ENCODE results near the gene CLDN34.

Gene CLDN34

DNA sequence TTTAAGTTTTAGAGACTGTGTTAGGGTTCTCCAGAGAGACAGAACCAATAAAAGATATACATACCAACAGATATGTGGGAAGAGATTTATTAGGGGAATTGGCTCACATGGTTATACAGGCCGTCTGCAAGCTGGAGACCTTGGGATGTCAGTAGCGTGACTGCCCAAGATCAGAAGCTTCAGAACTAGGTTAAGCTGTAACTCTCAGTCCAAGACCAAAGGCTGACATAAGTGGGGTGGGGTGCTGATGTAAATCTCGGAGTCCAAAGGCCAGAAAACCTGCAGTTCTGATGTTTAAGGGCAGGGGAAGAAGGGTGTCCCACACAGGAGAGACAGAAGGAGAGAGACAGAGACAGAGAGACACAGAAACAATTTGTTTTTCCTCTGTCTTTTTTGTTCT is 10.5 kb downstream of the CLDN34 start:
- no peak for DNase-seq (ENCODE audit: extremely low read depth in 1 of 2, low read depth in 1 of 2)

DNA sequence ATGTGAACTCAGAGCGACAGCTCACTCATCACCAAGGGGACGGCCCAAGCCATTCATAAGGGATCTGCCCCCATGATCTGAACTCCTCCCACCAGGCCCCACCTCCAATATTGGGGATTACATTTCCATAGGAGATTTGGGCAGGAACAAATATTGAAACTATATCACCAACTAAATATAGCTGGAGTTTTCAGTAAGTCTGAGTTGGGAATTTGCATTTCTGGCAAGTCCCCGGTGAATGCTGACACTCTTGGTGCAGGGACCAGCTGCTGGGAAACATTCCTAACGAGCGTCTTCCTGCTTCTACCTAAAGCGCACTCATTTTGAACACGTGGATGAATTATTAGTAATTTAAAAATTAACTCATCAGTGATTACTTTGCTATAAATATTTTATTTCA is 13.2 kb downstream of the CLDN34 start:
- no peak for DNase-seq (ENCODE audit: extremely low read depth in 1 of 2, low read depth in 1 of 2)

DNA sequence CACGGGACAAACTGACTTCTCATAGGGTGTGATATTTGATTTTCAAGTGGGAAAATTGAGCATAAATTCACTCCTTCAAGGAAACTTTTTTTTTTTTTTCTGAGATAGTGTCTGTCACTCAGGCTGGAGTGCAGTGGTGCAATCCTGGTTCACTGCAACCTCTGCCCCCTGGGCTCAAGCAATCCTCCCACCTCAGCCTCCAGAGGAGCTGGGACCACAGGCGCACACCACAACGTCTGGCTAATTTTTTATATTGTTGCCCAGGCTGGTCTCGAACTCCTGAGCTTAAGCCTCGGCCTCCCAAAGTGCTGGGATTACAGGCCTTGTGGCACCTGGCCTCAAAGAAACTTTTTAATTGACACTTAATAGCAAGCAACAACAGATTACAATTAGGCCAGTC is 13.8 kb downstream of the CLDN34 start:
- no peak for DNase-seq (ENCODE audit: extremely low read depth in 1 of 2, low read depth in 1 of 2)

- DNase-seq (ENCODE audit: extremely low read depth in 1 of 2, low read depth in 1 of 2): no peak
Measured at GRCh38 chrX:9983441-9983840, 16.3 kb downstream of the CLDN34 start.

DNA sequence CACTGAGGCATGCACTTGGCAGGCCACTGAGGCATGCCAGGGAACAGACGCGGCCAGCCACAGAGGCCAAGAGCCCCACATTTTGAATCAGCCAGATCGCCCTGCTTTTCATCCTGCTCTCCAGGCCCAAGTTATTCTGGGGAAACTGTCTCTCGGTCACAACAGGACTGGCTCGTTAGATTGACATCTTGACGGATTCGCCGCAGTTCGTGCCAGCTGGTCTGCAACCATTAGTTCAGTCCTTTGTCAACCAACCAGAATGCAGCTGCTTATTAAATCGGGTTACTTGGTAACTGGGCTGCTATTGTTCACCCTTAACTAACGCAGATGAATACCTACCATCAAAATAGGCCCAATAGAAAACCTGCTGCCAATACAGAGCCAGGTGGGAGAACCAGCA is 16.7 kb downstream of the CLDN34 start:
- no peak for DNase-seq (ENCODE audit: extremely low read depth in 1 of 2, low read depth in 1 of 2)

DNA sequence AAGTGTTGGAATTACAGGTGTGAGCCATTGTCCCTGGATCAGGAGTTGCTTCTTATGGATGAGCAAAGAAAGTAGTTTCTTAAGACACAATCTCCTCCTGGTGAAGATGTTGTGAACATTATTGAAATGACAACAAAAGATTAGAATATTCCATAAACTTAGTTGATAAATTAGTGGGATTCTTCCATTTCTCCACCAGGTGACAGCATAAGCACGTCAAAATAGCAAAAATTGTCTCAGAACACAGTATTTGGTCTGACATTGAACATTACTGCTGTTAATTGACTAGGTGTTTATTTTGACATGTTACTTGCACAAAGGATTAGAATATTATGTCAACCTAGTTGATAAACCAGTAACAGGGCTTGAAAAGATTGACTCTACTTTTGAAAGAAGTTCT is 21.6 kb downstream of the CLDN34 start:
- no peak for DNase-seq (ENCODE audit: extremely low read depth in 1 of 2, low read depth in 1 of 2)

GRCh38 chrX:9992061-9992460 is 24.9 kb downstream of the CLDN34 start:
- no peak for DNase-seq (ENCODE audit: extremely low read depth in 1 of 2, low read depth in 1 of 2)

- no peak for DNase-seq (ENCODE audit: extremely low read depth in 1 of 2, low read depth in 1 of 2)
Measured at GRCh38 chrX:9992724-9993123, 25.6 kb downstream of the CLDN34 start.

GRCh38 chrX:9995855-9996339 is 28.7 kb downstream of the CLDN34 start:
- peak; percentile 47 to 69 for DNase-seq (ENCODE audit: extremely low read depth in 1 of 2, low read depth in 1 of 2)

GRCh38 chrX:9997041-9997440 is 29.9 kb downstream of the CLDN34 start:
- no peak for DNase-seq (ENCODE audit: extremely low read depth in 1 of 2, low read depth in 1 of 2)

DNA sequence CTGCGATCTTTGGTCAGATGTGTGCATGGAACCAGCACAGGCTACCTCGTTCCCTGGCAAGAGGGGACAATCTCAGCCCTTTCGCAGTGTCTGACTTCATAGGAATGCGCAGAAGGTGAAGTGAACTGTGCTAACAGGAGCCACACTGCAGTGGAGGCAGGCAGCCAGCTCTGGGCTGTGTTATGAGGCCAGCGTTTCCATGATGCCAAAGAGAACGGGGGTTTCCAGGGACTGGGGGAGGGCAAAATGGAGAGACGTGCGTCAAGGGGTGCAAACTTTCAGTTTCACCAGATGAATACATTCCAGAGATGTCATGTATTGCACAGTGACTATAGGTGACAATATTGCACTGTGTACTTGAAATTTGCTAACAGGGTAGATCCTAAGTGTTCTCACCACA is 30.4 kb downstream of the CLDN34 start:
- no peak for DNase-seq (ENCODE audit: extremely low read depth in 1 of 2, low read depth in 1 of 2)

- DNase-seq (ENCODE audit: extremely low read depth in 1 of 2, low read depth in 1 of 2): no peak
Measured at GRCh38 chrX:10001496-10001895, 34.3 kb downstream of the CLDN34 start.

- no peak for DNase-seq (ENCODE audit: extremely low read depth in 1 of 2, low read depth in 1 of 2)
Measured at GRCh38 chrX:10004832-10005475, 37.8 kb downstream of the CLDN34 start.

DNA sequence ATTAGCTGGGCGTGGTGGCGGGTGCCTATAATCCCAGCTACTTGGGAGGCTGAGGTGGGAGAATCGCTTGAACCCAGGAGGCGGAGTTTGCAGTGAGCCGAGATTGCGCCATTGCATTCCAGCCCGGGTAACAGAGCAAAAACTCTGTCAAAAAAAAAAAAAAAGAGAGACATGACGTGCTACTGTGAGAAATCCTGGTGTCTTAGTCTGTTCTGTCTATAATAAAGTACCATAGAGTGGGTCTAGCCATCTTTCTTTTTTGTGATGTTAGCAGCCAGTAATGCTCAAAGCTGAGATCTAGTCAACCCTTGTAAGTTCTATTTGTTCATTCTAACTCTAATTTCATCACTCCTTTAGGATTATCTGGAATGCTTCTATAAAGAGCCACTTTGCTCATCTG is 38.9 kb downstream of the CLDN34 start:
- no peak for DNase-seq (ENCODE audit: extremely low read depth in 1 of 2, low read depth in 1 of 2)

DNA sequence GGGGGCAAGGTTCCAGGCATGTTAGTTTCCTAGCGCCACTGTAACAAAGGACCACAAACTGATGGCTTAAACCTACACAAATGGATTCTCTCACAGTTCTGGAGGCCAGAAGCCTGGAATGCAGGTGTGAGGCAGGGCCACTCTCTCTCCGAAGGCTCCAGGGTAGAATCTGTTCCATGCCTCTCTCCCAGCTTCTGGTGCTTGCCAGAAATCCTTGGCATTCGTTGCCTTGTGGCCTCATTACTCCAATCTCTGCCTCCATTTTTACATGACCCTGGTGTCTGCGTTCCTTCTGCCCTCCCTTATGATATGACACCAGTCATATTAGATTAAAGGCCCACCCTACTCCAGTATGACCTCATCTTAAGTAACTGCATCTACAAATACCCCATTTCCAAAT is 39.6 kb downstream of the CLDN34 start:
- no peak for DNase-seq (ENCODE audit: extremely low read depth in 1 of 2, low read depth in 1 of 2)

- no peak for DNase-seq (ENCODE audit: extremely low read depth in 1 of 2, low read depth in 1 of 2)
Measured at GRCh38 chrX:10007621-10008020, 40.5 kb downstream of the CLDN34 start.

DNA sequence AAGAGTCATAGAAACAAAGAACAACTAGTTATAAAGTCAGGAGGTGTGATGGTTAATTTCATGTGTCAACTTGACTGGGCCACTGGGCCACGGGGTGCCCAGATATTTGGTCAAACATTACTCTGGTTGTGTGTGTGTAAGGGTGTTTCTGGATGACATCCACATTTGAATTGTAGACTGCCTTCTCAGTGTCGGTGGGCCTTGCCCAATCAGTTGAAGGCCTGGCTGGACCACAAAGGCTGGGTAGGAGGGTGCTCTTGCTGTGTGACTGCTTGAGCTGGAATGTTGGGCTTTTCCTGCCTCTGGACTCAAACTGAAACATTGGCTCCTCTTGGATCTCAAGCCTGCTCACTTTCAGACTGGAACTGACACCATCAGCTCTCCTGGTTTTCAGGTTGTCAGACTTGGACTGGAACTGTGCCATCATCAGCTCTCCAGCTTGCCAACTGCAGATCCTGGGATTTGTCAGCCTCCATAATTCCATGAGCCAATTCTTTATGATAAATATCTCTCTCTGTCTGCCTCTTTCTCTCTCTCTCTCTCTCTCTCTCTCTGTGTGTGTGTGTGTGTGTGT is 41.4 kb downstream of the CLDN34 start:
- DNase-seq (ENCODE audit: extremely low read depth in 1 of 2, low read depth in 1 of 2): no peak

GRCh38 chrX:10009741-10010140 is 42.6 kb downstream of the CLDN34 start:
- DNase-seq (ENCODE audit: extremely low read depth in 1 of 2, low read depth in 1 of 2): no peak

- DNase-seq (ENCODE audit: extremely low read depth in 1 of 2, low read depth in 1 of 2): no peak
Measured at GRCh38 chrX:10010686-10011085, 43.5 kb downstream of the CLDN34 start.

- no peak for DNase-seq (ENCODE audit: extremely low read depth in 1 of 2, low read depth in 1 of 2)
Measured at GRCh38 chrX:10011261-10011931, 44.2 kb downstream of the CLDN34 start.

- DNase-seq (ENCODE audit: extremely low read depth in 1 of 2, low read depth in 1 of 2): no peak
Measured at GRCh38 chrX:10011991-10012390, 44.8 kb downstream of the CLDN34 start.

All from activated CD8-positive, alpha-beta memory T cell treated with anti-CD3 and anti-CD28 coated beads for 1 hour (primary cell).